Activated naive CD4-positive, alpha-beta T cell treated with anti-CD3 and anti-CD28 coated beads, Interleukin-2, amount 50 U/mL, for 72 hours (primary cell): ENCODE measurements around the gene APEX1. TPM values are rescaled to one million over a fixed set of nuclear protein-coding genes. Genes with fewer than 3 reads are reported as not detected.
"Not testable (repeated sequence)": the region's sequence is repeated elsewhere in the genome, so short reads cannot be mapped to it uniquely, and the experiment has no call there.

Source experiments
- ATAC-seq, 2 donors: fragments of 150-1000 bp; cut with Tn5 transposase; 2 replicates each; pipeline ENCODE4 v1.10.0; 2021; ENCODE audit warnings: mild to moderate bottlenecking in 2 of 2, moderate library complexity in 2 of 2
- DNase-seq, 2 donors: peaks; one replicate each; pipeline ENCODE4 v3.0.0; 2021 to 2022; ENCODE audit warnings: low spot score in 2 of 2
- H3K27ac Mint-ChIP-seq, 2 donors: one replicate each; pipeline ENCODE4 v1.8.0; 2022; ENCODE audit warnings: mild to moderate bottlenecking in 2 of 2, mixed read lengths in 2 of 2
- H3K36me3 Mint-ChIP-seq, 2 donors: one replicate each; pipeline ENCODE4 v1.8.0; 2022; ENCODE audit warnings: mixed read lengths in 2 of 2
- H3K9me3 Mint-ChIP-seq, 2 donors: one replicate each; pipeline ENCODE4 v1.8.0; 2022; ENCODE audit warnings: mixed read lengths in 2 of 2
- total RNA-seq, 2 donors: library from RNA; stranded (reverse); gene quantifications; one replicate each; pipeline ENCODE4 v1.2.3, GENCODE V29; 2022

The APEX1 gene
- total RNA-seq, 2 donors from 2014 or later: 171 to 234 TPM

DNA sequence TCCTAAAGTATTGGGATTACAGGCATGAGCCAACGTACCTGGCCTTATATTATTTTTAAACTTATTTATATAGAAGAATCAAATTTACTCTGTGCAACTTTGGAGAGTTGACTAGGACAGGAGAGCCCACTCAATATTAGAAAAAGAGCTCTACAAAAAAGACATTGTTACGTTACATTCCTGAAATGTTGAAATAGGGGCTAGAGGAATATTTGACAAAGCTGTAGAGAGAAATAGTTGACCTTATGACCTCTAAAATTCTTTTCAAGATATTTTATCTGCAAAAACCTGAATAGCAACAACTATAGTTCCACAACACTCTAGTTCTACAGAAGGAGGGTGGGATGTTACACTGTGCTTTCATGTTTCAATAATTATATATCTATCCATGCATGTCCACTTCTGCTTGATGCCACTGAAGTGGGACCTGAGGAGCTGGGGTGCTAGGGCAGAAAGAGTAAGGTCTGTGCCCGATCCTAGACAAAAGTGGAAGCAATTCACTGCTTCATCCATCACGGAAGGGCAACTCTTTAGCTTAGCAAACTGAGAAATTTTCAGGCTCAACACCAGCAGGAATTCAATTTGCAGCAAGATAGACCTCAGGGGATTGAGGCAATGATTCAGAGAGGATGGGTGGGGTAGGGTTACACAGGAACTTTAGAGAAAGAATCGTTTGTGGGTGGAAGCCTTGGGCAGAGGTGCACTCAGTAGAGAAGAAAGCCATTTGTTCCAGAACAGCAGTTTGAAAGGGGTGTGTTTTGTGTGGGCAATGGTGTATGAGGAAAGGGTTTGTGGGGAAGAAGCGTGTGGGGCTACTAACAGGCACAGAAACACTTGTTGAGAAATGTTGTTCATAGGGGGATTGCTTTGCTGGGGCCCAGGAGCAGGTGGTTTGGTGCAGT lies 34.3 kb downstream of the APEX1 start:
- Mint-ChIP-seq H3K9me3 (peaks cover 4 to 5% of the 10 kb centered on the region in 2 donors), H3K36me3 (no peaks in the 10 kb centered on the region), H3K27ac (peak overlapping the region in 1 of 2 donors; percentile 58)
- peak; percentile 26 to 63 for ATAC-seq
- no peak for DNase-seq

DNA sequence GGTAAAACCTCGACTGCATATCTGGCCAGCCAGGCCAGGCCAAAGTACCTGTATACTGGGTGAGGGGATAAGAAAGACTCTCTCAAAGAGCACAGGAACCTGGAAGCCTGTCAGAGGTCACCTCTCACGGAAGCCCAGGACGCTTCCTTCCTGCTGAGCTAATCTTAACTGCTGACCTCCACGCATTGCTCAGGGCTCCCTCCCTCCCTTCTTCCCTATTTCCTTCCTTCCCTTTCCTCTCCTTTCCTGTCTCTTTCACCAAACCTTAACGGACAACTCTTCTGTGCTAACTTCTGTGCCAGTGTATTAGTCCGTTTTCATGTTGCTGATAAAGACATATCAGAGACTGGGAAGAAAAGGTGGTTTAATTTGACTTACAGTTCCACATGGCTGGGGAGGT lies 35.5 kb downstream of the APEX1 start:
- Mint-ChIP-seq H3K9me3 (peaks cover under 1 to 4% of the 10 kb centered on the region in 2 donors), H3K36me3 (no peaks in the 10 kb centered on the region), H3K27ac (peak overlapping the region in 1 of 2 donors; percentile 58)
- ATAC-seq (no peak), DNase-seq (no peak)

DNA sequence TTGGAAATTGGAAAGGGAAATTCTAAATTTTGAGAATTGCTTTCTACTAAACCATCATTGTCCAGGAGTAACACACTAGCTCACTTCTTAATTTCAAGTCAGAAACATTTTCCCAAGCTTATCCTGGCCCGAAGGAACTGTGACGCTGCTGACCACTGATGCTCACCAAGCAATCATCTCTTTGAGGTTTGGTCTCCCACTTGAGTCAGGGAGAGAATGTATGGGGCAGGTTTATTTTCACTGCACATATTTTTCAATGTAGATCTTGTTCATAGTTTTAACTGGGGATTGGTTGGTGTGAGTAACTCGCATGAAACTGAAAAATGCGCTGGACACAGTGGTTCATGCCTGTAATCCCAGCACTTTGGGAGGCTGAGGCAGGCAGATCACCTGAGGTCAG lies 37.5 kb downstream of the APEX1 start:
- DNase-seq (no peak), ATAC-seq (no peak)
- peaks cover 0 to 7% of the 10 kb centered on the region in 2 donors for H3K36me3 Mint-ChIP-seq
- H3K9me3 Mint-ChIP-seq: peaks cover 4 to 6% of the 10 kb centered on the region in 2 donors
- H3K27ac Mint-ChIP-seq: no peak overlapping the region

DNA sequence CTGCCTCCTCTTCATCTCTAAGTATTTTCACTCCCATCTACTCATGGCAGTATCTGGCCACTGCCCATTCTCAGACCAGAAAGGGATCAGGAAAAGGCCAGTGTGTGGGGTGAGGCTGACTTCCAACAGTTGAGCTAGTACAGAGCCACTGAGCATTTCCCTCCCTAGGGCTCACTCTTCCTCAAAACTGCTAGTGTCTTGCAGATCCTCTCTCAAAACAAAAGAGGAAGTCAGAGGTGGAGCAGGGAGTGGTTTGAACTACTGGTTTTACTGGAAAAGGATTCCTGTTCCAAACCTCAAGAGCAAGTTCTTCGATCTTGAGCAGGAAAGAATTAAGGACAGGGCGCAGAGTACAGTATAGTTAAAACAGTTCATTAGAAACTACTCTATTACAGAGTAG lies 38.6 kb downstream of the APEX1 start:
- ATAC-seq: no peak
- Mint-ChIP-seq H3K36me3 (peaks cover 0 to 7% of the 10 kb centered on the region in 2 donors), H3K27ac (no peak overlapping the region), H3K9me3 (peaks cover 4 to 6% of the 10 kb centered on the region in 2 donors)
- DNase-seq: no peak

DNA sequence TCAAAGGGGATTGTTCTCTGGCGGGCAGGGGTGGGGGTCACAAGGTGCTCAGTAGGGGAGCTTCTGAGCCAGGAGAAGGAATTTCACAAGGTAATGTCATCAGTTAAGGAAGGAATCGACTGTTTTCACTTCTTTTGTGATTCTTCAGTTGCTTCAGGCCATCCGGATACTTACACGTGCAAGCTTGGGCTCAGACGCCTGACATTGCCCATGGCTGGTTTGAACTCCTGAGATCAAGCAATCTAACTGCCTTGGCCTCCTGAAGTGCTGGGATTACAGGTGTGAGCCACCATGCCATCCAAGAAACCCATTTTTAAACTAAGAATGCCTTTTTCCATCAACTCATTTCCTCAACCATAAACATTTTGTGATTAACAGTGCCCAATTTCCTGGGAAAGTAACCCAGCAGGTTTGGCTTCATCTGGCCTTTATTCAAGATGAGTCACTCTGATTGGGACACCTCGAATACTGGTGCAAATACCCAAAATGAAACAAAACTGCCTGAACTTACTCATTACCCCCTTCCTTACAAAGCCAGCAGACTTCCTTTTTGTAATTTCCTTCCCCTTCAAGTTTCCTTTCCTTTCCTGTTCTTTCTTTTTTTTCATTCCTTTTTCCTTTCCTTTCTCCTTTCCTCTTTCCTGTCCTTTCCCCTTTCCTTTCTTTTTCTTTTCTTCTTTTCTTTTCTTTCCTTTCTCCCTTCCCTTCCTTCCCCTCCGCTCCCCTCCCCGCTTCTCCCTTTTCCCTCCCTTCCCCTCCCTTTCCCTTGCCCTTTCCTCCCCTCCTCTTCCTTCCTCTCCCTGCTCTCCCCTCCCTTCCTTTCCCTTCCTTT lies 40.1 kb downstream of the APEX1 start:
- peak; percentile 74 to 94 for ATAC-seq
- Mint-ChIP-seq H3K36me3 (peaks cover 0 to 7% of the 10 kb centered on the region in 2 donors), H3K27ac (peak overlapping the region in 1 of 2 donors; percentile 50)

DNA sequence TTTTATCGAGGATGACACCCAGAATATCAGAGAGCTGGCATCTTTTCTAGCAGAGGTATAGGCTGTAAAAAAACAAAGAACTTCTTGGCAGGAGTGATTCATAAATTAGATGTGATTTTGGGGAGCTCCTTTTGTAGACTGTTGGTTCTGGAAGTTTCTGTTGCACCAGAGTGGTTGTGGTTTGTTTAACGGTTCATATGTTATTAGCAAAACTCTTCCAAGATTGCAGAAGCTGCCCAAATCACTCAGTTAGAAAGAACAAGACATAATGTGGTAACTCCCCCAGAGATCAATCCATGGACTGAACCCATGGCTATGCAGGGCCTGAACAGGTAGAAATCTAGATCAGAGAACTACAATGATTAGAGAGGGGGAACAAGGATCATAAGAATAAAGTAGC lies 43.6 kb downstream of the APEX1 start:
- Mint-ChIP-seq H3K27ac (peak overlapping the region; percentile 7 to 57), H3K36me3 (peaks cover 0 to 7% of the 10 kb centered on the region in 2 donors), H3K9me3 (peaks cover 0 to 6% of the 10 kb centered on the region in 2 donors)
- ATAC-seq (peak in 1 of 2 donors; percentile 42), DNase-seq (no peak)

More for the DNA sequence above, 40.1 kb downstream of the APEX1 start:
- no peak for DNase-seq
- peaks cover 4 to 6% of the 10 kb centered on the region in 2 donors for H3K9me3 Mint-ChIP-seq

DNA sequence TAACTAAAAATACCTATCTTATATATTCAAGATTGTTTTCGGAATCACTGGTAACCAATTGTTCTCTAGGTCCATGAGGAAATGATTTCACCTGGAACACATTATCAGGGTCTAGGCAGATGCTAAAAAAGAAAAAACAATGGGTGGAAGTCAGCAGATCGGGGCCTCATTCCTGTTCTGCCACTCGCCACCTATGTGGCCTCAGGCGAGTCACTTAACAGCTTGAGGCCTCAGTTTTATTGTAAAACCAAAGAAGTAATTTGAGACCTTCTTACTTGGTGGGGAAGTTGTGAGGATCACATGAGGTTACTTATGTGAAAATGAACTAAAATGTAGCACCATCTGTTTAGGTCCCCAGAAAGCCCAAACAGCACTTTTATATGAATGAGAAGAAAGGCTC lies 44.1 kb downstream of the APEX1 start:
- H3K27ac Mint-ChIP-seq: peak overlapping the region in 1 of 2 donors; percentile 7

DNA sequence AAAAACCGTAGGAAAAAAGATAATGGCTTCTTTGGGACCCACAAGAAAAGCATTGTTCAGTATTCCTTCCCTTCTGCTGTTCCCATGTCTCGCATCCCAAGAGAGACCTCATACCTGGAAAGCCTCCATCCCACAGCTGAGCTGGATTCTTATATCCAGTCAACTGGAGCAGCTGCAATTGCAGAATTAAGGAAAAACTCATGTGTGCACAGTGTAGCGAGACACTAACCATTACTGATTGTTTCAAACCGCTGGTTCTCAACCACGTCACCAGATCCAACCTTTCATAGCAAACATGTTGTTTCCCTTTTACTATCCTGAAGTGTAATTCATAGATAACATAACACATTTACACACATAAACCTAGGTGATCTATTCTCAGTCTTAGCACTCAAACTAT lies 44.9 kb downstream of the APEX1 start:
- no peak for DNase-seq
- peaks cover 0 to 6% of the 10 kb centered on the region in 2 donors for H3K9me3 Mint-ChIP-seq
- no peak for ATAC-seq
- no peak overlapping the region for H3K27ac Mint-ChIP-seq
- peaks cover 0 to 7% of the 10 kb centered on the region in 2 donors for H3K36me3 Mint-ChIP-seq

More for the DNA sequence above, 44.1 kb downstream of the APEX1 start:
- Mint-ChIP-seq H3K9me3 (peaks cover 0 to 6% of the 10 kb centered on the region in 2 donors), H3K36me3 (peaks cover 0 to 7% of the 10 kb centered on the region in 2 donors)
- DNase-seq (no peak), ATAC-seq (peak in 1 of 2 donors; percentile 58)

DNA sequence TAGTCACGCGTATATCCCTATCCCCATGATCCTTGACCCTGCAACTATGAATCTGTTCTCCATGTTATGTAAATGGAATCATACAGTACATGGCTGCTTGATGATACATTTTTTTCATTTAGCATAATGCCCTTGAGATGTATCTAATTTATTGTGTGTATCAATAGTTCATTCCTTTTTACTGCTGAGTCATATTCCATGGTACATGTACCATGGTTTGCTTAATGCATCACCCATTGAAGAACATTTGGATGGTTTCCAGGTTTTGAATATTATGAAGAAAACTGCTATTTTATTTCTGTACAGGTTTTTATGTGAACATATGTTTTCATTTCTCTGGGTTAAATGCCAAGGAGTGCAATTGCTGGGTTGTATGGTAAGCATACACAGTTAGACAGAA lies 46.3 kb downstream of the APEX1 start:
- Mint-ChIP-seq H3K9me3 (no peaks in the 10 kb centered on the region), H3K36me3 (no peaks in the 10 kb centered on the region), H3K27ac (no peak overlapping the region)
- no peak for ATAC-seq
- no peak for DNase-seq

DNA sequence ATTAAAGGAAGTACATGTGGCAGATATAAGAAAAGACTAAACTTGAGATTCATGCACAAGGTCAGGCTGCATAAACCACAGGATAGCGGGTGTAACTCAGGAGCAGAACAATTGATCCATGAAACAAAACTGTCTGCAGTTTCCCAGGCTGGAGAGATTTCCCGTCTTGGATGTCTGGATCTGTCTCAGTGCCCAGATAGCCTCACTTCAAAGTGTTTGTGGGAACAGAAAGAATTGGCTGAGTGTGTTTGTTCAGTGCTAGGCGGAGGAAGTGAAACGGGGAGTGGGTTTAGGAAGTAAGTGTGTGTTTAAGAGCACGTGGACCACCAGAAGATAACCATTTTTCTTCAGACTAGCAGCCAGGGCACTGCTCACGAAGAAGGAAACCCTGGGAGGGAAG lies 48.9 kb downstream of the APEX1 start:
- Mint-ChIP-seq H3K27ac (no peak overlapping the region), H3K36me3 (no peaks in the 10 kb centered on the region), H3K9me3 (no peaks in the 10 kb centered on the region)
- ATAC-seq: no peak
- no peak for DNase-seq

DNA sequence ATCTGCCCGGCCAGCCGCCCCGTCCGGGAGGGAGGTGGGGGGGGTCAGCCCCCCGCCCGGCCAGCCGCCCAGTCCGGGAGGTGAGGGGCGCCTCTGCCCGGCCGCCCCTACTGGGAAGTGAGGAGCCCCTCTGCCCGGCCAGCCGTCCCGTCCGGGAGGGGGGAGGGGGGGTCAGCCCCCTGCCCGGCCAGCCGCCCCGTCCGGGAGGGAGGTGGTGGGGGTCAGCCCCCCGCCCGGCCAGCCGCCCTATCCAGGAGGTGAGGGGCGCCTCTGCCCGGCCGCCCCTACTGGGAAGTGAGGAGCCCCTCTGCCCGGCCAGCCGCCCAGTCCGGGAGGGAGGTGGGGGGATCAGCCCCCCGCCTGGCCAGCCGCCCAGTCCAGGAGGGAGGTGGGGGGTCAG lies 51.2 kb downstream of the APEX1 start:
- ATAC-seq, H3K27ac Mint-ChIP-seq, DNase-seq, H3K9me3 Mint-ChIP-seq, H3K36me3 Mint-ChIP-seq: not testable (repeated sequence)

DNA sequence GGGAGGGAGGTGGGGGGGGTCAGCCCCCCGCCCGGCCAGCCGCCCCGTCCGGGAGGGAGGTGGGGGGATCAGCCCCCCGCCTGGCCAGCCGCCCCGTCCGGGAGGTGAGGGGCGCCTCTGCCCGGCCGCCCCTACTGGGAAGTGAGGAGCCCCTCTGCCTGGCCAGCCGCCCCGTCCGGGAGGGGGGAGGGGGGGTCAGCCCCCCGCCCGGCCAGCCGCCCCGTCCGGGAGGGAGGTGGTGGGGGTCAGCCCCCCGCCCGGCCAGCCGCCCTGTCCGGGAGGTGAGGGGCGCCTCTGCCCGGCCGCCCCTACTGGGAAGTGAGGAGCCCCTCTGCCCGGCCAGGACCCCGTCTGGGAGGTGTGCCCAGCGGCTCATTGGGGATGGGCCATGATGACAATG lies 51.7 kb downstream of the APEX1 start:
- DNase-seq, H3K27ac Mint-ChIP-seq, H3K36me3 Mint-ChIP-seq, ATAC-seq, H3K9me3 Mint-ChIP-seq: not testable (repeated sequence)

Other genes starting within 250 kb of the APEX1 start
- gene OR11H6, start 231.5 kb upstream of the APEX1 start, total RNA-seq: not detected
- gene OR11H7, start 226.2 kb upstream of the APEX1 start, total RNA-seq: not detected
- gene OR11H4, start 215.9 kb upstream of the APEX1 start, total RNA-seq: not detected
- gene TTC5, start 149.3 kb upstream of the APEX1 start, total RNA-seq: 10 to 100 TPM in 1 of 2 donors, 1 to 10 TPM in 1; 5.7 to 21.6 TPM
- 100 to 1,000 TPM in 1 of 2 donors, 10 to 100 TPM in 1; 56.8 to 122 TPM for gene CCNB1IP1, start 121.9 kb upstream of the APEX1 start, total RNA-seq
- 100 to 1,000 TPM in 1 of 2 donors, 10 to 100 TPM in 1; 45.9 to 121 TPM for gene PARP2, start 111.6 kb upstream of the APEX1 start, total RNA-seq
- gene TEP1, start 41.7 kb upstream of the APEX1 start, total RNA-seq: 10 to 100 TPM; 43.3 to 69.8 TPM
- under 1 TPM; 0.04 to 0.09 TPM for gene KLHL33, start 19.1 kb upstream of the APEX1 start, total RNA-seq
- 10 to 100 TPM; 43.3 to 58.6 TPM for gene OSGEP, start 414 bp upstream of the APEX1 start, total RNA-seq
- 10 to 100 TPM; 29.1 to 90.2 TPM for gene PIP4P1, start 6.2 kb downstream of the APEX1 start, total RNA-seq
- 100 to 1,000 TPM; 167 to 241 TPM for gene PNP, start 14.2 kb downstream of the APEX1 start, total RNA-seq
- gene RNASE10, start 50.3 kb downstream of the APEX1 start, total RNA-seq: under 1 TPM; 0.43 to 0.71 TPM
- not detected for gene RNASE9, start 105.8 kb downstream of the APEX1 start, total RNA-seq
- gene RNASE11, start 132.8 kb downstream of the APEX1 start, total RNA-seq: not detected
- gene RNASE12, start 136.2 kb downstream of the APEX1 start, total RNA-seq: not detected
- gene OR6S1, start 186.5 kb downstream of the APEX1 start, total RNA-seq: not detected
- gene RNASE4, start 229.3 kb downstream of the APEX1 start, total RNA-seq: under 1 TPM; 0.23 to 0.60 TPM
- gene ANG, start 233.5 kb downstream of the APEX1 start, total RNA-seq: 1 to 10 TPM in 1 of 2 donors, under 1 TPM in 1; 0.48 to 4.1 TPM